Stimulated activated CD4-positive, alpha-beta T cell treated with anti-CD3 and anti-CD28 coated beads, Interleukin-4, amount 100 ng/mL, for 48 hours (primary cell): ENCODE results near the gene DBN1.

Source experiments
- DNase-seq, 2 donors: peaks; one replicate each; pipeline ENCODE4 v3.0.0-alpha.2; 2020; ENCODE audit warnings: low read depth in 2 of 2

Gene DBN1

GRCh38 chr5:177472460-177473442, 683 bp downstream of the DBN1 start:
- peak in 1 of 2 donors; percentile 39 for DNase-seq

- DNase-seq = no peak
Observed at GRCh38 chr5:177471610-177472356, 1.7 kb downstream of the DBN1 start.

GRCh38 chr5:177470759-177471536, 2.5 kb downstream of the DBN1 start:
- no peak for DNase-seq

GRCh38 chr5:177469750-177470525, 3.5 kb downstream of the DBN1 start:
- DNase-seq = no peak

GRCh38 chr5:177468685-177469628, 4.5 kb downstream of the DBN1 start:
- DNase-seq = no peak

- DNase-seq = no peak
Observed at GRCh38 chr5:177468329-177468684, 5.1 kb downstream of the DBN1 start.

GRCh38 chr5:177467436-177467835, 6.0 kb downstream of the DBN1 start:
- no peak for DNase-seq

- no peak for DNase-seq
Observed at GRCh38 chr5:177466861-177467260, 6.6 kb downstream of the DBN1 start.

GRCh38 chr5:177465044-177465443, 8.4 kb downstream of the DBN1 start:
- no peak for DNase-seq

GRCh38 chr5:177462021-177462670, 11.3 kb downstream of the DBN1 start:
- DNase-seq = no peak

- DNase-seq = no peak
Observed at GRCh38 chr5:177459819-177460628, 13.4 kb downstream of the DBN1 start.

GRCh38 chr5:177459357-177459756, 14.1 kb downstream of the DBN1 start:
- DNase-seq = no peak

GRCh38 chr5:177458912-177459350, 14.5 kb downstream of the DBN1 start:
- no peak for DNase-seq

- no peak for DNase-seq
Observed at GRCh38 chr5:177457852-177458681, 15.4 kb downstream of the DBN1 start.

GRCh38 chr5:177456976-177457851, 16.2 kb downstream of the DBN1 start:
- DNase-seq = peak in 1 of 2 donors; percentile 61

GRCh38 chr5:177456591-177456964, 16.9 kb downstream of the DBN1 start:
- no peak for DNase-seq
